IMR-90 (cell line): Measurements from ENCODE around the gene FICD. TPM values are rescaled to one million over a fixed set of nuclear protein-coding genes. Genes with fewer than 3 reads are reported as not detected.
A peak's percentile ranks its signal among the peaks of the same experiment; 100 is the strongest.

Experiments
- ATAC-seq: fragments of 200-7000 bp; cut with Tn5 transposase; 2 replicates; pipeline ENCODE4 v1.9.1; 2020; ENCODE audit warnings: low read depth, mild to moderate bottlenecking, moderate library complexity
- BruUV-seq: library from RNA; stranded (reverse); fragments of 400-500 nt; replicated peaks from 2 replicates; lab custom pipeline; 2021; lab: Mats Ljungman, UMichigan
- CTCF ChIA-PET: fragments of 300-600 bp; formaldehyde crosslinking; extraction: SDS; loops from one replicate; lab custom pipeline; 2021; ENCODE audit warnings: antibody characterized with exemption; lab: Yijun Ruan, JAX
- POLR2A ChIA-PET: fragments of 300-600 bp; sonication (Branson Sonifier 250); formaldehyde crosslinking; loops from one replicate; lab custom pipeline; 2022; ENCODE audit warnings: antibody characterized with exemption; ENCODE audit not compliant: unreplicated experiment; lab: Charles Lee
- DNase-seq: peaks from one replicate; pipeline ENCODE4 v3.0.0; 2013
- H2AFZ ChIP-seq: replicated peaks from 2 replicates; pipeline ENCODE3; 2013; ENCODE audit warnings: low read length, mild to moderate bottlenecking; ENCODE audit not compliant: poor library complexity
- H2AK5ac ChIP-seq: 2 replicates; pipeline ENCODE4 v1.6.1; 2013; ENCODE audit warnings: low read depth, low read length, inconsistent platforms
- H2AK9ac ChIP-seq: replicated peaks from 2 replicates; pipeline ENCODE3; 2013; ENCODE audit warnings: mild to moderate bottlenecking, low read depth, low read length, moderate library complexity; ENCODE audit not compliant: poor library complexity
- H2BK120ac ChIP-seq: 2 replicates; pipeline ENCODE4 v1.6.1; 2013; ENCODE audit warnings: low read depth, low read length, inconsistent platforms
- H2BK15ac ChIP-seq: 3 replicates; pipeline ENCODE4 v1.6.1; 2013; ENCODE audit warnings: low read depth, low read length, inconsistent platforms
- H2BK20ac ChIP-seq: 2 replicates; pipeline ENCODE4 v1.6.1; 2013; ENCODE audit warnings: low read depth, mild to moderate bottlenecking, inconsistent platforms, low read length, moderate library complexity
- H2BK5ac ChIP-seq: 2 replicates; pipeline ENCODE4 v1.6.1; 2013; ENCODE audit warnings: mild to moderate bottlenecking, low read depth, low read length, inconsistent platforms; ENCODE audit not compliant: poor library complexity, severe bottlenecking
- H3K14ac ChIP-seq: replicated peaks from 2 replicates; pipeline ENCODE4 v1.6.1; 2013; ENCODE audit warnings: low read depth, low read length, inconsistent platforms
- H3K18ac ChIP-seq: 2 replicates; pipeline ENCODE4 v1.6.1; 2013; ENCODE audit warnings: low read depth, low read length, control low read depth
- H3K23ac ChIP-seq: 2 replicates; pipeline ENCODE4 v1.6.1; 2013; ENCODE audit warnings: low read depth, low read length, inconsistent platforms
- H3K27ac ChIP-seq: 2 replicates; pipeline ENCODE4 v1.5.1; 2013; ENCODE audit warnings: mild to moderate bottlenecking, control low read depth, low read length; ENCODE audit not compliant: insufficient read depth
- H3K27me3 ChIP-seq: 2 replicates; pipeline ENCODE4 v1.6.1; 2013; ENCODE audit warnings: low read length; ENCODE audit not compliant: control insufficient read depth, insufficient read depth
- H3K36me3 ChIP-seq: 2 replicates; pipeline ENCODE4 v1.6.1; 2013; ENCODE audit warnings: low read length, mixed read lengths; ENCODE audit not compliant: control insufficient read depth, insufficient read depth
- H3K4ac ChIP-seq: 2 replicates; pipeline ENCODE4 v1.6.1; 2013; ENCODE audit warnings: low read depth, low read length, inconsistent platforms
- H3K4me1 ChIP-seq: 2 replicates; pipeline ENCODE4 v1.6.1; 2013; ENCODE audit warnings: low read length, mixed read lengths; ENCODE audit not compliant: control insufficient read depth, insufficient read depth
- H3K4me2 ChIP-seq: 2 replicates; pipeline ENCODE4 v1.6.1; 2013; ENCODE audit warnings: low read depth, mild to moderate bottlenecking, control low read depth, low read length, moderate library complexity
- H3K4me3 ChIP-seq: 2 replicates; pipeline ENCODE4 v1.5.1; 2013; ENCODE audit warnings: low read depth, mild to moderate bottlenecking, control low read depth, low read length, moderate library complexity; ENCODE audit not compliant: insufficient read depth
- H3K56ac ChIP-seq: 2 replicates; pipeline ENCODE4 v1.6.1; 2013; ENCODE audit warnings: low read length, inconsistent platforms; ENCODE audit not compliant: insufficient read depth; ENCODE audit errors: extremely low read depth
- H3K79me1 ChIP-seq, 2 experiments: 2 replicates each; pipeline ENCODE4 v1.6.1; 2013; ENCODE audit warnings: low read length in 2 of 2, inconsistent platforms in 1 of 2, low read depth in 1 of 2
- H3K9ac ChIP-seq: 2 replicates; pipeline ENCODE4 v1.6.1; 2013; ENCODE audit warnings: low read depth, low read length, control low read depth
- H3K9me1 ChIP-seq: 2 replicates; pipeline ENCODE4 v1.6.1; 2013; ENCODE audit warnings: low read length, inconsistent platforms; ENCODE audit not compliant: insufficient read depth
- H3K9me3 ChIP-seq: 2 replicates; pipeline ENCODE4 v1.6.1; 2013; ENCODE audit warnings: low read length; ENCODE audit not compliant: control insufficient read depth, insufficient read depth
- H4K20me1 ChIP-seq: 2 replicates; pipeline ENCODE4 v1.6.1; 2013; ENCODE audit warnings: low read length, inconsistent platforms; ENCODE audit not compliant: insufficient read depth
- H4K5ac ChIP-seq: 2 replicates; pipeline ENCODE4 v1.6.1; 2013; ENCODE audit warnings: mild to moderate bottlenecking, low read depth, low read length, control low read depth
- H4K8ac ChIP-seq, 2 experiments: 2 replicates each; pipeline ENCODE4 v1.6.1; 2013; ENCODE audit warnings: low read depth in 2 of 2, low read length in 2 of 2, control low read depth in 1 of 2, inconsistent platforms in 1 of 2
- H4K91ac ChIP-seq: 2 replicates; pipeline ENCODE4 v1.6.1; 2013; ENCODE audit warnings: low read depth, low read length, inconsistent platforms; ENCODE audit not compliant: insufficient read depth
- BHLHE40 ChIP-seq: fragments of 150-350 bp; IDR thresholded peaks from 2 replicates; pipeline ENCODE4 v1.6.1; 2016; ENCODE audit warnings: mild to moderate bottlenecking, low read depth, low read length
- CEBPB ChIP-seq: IDR thresholded peaks from 2 replicates; pipeline ENCODE4 v1.6.1; 2012; ENCODE audit warnings: low read depth, low read length, improper control_type of control experiment
- FOS ChIP-seq: fragments of 150-350 bp; IDR thresholded peaks from 2 replicates; pipeline ENCODE4 v1.6.1; 2016; ENCODE audit warnings: low read depth, low read length
- RCOR1 ChIP-seq: IDR thresholded peaks from 2 replicates; pipeline ENCODE4 v1.6.1; 2012; ENCODE audit warnings: mild to moderate bottlenecking, low read length, improper control_type of control experiment; ENCODE audit not compliant: insufficient replicate concordance
- SMC3 ChIP-seq: fragments of 150-350 bp; IDR thresholded peaks from 2 replicates; pipeline ENCODE4 v1.6.1; 2016; ENCODE audit warnings: low read depth, mild to moderate bottlenecking, antibody characterized with exemption, low read length, moderate library complexity
- WGBS, 2 experiments: methylation state at CpG; one replicate each; pipeline versions ENCODE4 v1.1.5 to v1.1.7; 2013; ENCODE audit warnings: missing lambda C conversion rate in 2 of 2; ENCODE audit not compliant: insufficient read length in 1 of 2; ENCODE audit errors: extremely low coverage in 2 of 2; 5-methylcytosine and 5-hydroxymethylcytosine counted together
- dilution Hi-C: fragments of 300-500 bp; cut with HindIII; formaldehyde crosslinking; loops from one replicate; pipeline ENCODE4 v1.14.3; 2018; ENCODE audit warnings: low sequenced_read_pairs; ENCODE audit not compliant: unreplicated experiment
- in situ Hi-C: fragments of 300-500 bp; cut with MboI; formaldehyde crosslinking; loops from 3 replicates; pipeline ENCODE4 v1.14.3; 2019; ENCODE audit warnings: low sequenced_read_pairs, inconsistent platforms, mixed read lengths
- intact Hi-C: fragments of 100-400 bp; cut with micrococcal nuclease; formaldehyde crosslinking; loops from 2 replicates; pipeline ENCODE4 v1.10.0; 2022
- polyA plus RNA-seq, 3 experiments: library from polyadenylated mRNA; depleted of rRNA; stranded (reverse); fragments of >200 nt; gene quantifications; 2 replicates each; pipeline ENCODE4 v1.2.3, GENCODE V29; 2012; ENCODE audit warnings: low replicate concordance in 1 of 3
- total RNA-seq: library from RNA; depleted of rRNA; stranded (reverse); fragments of >200 nt; gene quantifications from 2 replicates; pipeline ENCODE4 v1.2.3, GENCODE V29; 2012

FICD gene
- total and polyA plus RNA-seq, 2 of the 4 experiments (the other 2 are of a cell fraction): 4.0 to 11.3 TPM

DNA sequence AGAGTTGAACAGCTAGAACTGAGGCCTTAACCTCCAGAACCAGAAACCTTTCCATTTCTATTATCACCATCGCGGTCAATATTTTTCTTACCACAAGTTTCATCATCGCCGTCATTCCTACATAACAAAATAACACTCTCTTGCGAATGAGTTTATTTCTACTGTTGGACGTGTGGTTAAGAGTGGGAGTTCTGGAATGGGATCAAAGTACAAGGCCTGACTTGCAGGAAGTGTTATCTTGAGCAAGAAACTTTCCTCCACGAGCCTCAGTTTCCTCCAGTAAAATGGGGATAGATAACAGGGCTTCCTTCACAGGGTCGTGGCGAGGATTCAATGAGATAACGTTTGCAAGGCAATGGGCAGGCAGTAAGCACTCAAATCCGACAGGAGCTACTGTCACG lies 45.2 kb downstream of the FICD start:
- peaks cover 15 to 70% of the 10 kb centered on the region in 2 experiments for H3K79me1 ChIP-seq
- peaks cover 11% of the 10 kb centered on the region for H3K36me3 ChIP-seq
- H2AK5ac ChIP-seq: peak overlapping the region; percentile 53; the same call in 1 of the 2 replicates
- H3K4me3 ChIP-seq: peak overlapping the region; percentile 92
- intact Hi-C loops: no loop called here
- dilution Hi-C loops: no loop called here
- H2BK15ac ChIP-seq: no peak overlapping the region
- POLR2A ChIA-PET: no interaction called here
- peak overlapping the region; percentile 76 to 80; a peak in 3 of 4 replicates for H4K8ac ChIP-seq
- H2BK120ac ChIP-seq: no peak overlapping the region
- TF ChIP-seq CEBPB (peak; percentile 85), BHLHE40 (peak; percentile 44; the same call in 1 of the 2 replicates), RCOR1 (no peak), SMC3 (no peak), FOS (no peak)
- peak; percentile 64 for DNase-seq
- H4K5ac ChIP-seq: no peak overlapping the region; the same call in 1 of the 2 replicates
- peaks cover 9% of the 10 kb centered on the region; the same call in 1 of the 2 replicates for H3K9me1 ChIP-seq
- no peak for ATAC-seq
- H3K56ac ChIP-seq: peak overlapping the region; percentile 89; the same call in 1 of the 2 replicates
- H2AFZ ChIP-seq: peak overlapping the region; percentile 47
- peak overlapping the region; percentile 97 for H3K27ac ChIP-seq
- H3K4me1 ChIP-seq: no peaks in the 10 kb centered on the region
- no peak overlapping the region for H3K18ac ChIP-seq
- no peaks in the 10 kb centered on the region for H3K9me3 ChIP-seq
- H2BK20ac ChIP-seq: no peak overlapping the region
- WGBS, 2 experiments: 0% methylated on average over 1 of the region's 12 CpGs; no CpG with 5 or more reads in 1 of the 2 experiments
- H4K20me1 ChIP-seq: peaks cover 36% of the 10 kb centered on the region
- peak overlapping the region; percentile 35 for H3K14ac ChIP-seq
- peak overlapping the region; percentile 95 for H3K4me2 ChIP-seq
- BruUV-seq: TSS peak; percentile 17
- peak overlapping the region; percentile 57 for H3K23ac ChIP-seq
- CTCF ChIA-PET: no interaction called here
- 0 out of 2 replicates have a peak overlapping the region, but pooled peaks have one; percentile 37 for H4K91ac ChIP-seq
- in situ Hi-C loops: loop anchor here (5.0 to 10.0 kb wide), 2 partner anchors 394 to 532 kb away; partner anchors contain the start of gene ALKBH2
- peak overlapping the region; percentile 89 for H2AK9ac ChIP-seq
- no peaks in the 10 kb centered on the region for H3K27me3 ChIP-seq
- no peak overlapping the region for H2BK5ac ChIP-seq
- peak overlapping the region; percentile 67 for H3K4ac ChIP-seq
- peak overlapping the region; percentile 99 for H3K9ac ChIP-seq
